Ecto neural progenitor cell (in vitro differentiated cells): ENCODE measurements around the gene ABCC4.

Experiments used
- DNase-seq: peaks from one replicate; pipeline ENCODE4 v3.0.0-alpha.2; 2018; ENCODE audit warnings: low spot score

Gene ABCC4

DNA sequence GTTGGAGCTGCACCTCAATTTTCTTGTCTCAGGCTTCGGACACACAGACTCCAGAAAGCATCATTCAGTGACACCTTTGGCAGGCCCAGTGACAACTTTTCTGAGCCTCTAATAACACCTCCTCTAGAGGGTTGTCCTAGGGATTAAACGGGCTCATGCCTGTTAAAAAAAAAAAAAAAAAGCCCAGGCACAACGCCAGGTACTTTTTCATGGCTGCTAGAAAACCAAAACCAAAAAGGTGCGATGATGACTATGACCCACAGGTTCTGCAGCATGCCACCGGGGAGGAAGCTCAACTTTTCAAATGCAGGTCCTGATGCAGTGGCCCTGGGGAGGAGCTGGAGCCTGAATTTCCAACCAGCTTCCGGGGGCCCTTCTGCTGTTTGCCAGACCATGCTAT, 184.2 kb downstream of the ABCC4 start:
- no peak for DNase-seq

DNA sequence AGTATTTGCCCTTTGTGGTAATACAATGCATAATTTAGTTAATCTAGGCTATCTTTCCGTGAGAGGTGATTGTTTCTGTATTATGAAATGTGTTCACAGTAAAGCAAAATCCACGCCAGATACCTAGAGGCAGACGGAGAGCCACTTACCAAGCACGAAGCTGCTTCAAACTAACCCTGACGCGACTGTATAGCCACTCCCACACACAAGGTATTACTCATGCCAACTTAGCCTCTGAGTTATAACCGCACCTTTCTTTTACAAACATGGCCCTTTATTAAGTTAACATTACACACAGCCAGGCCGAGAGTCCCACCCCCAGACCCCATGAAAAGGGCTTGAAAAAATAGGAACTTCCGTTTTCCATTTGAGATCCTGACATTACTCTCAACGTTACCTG, 185.7 kb downstream of the ABCC4 start:
- DNase-seq: no peak

DNA sequence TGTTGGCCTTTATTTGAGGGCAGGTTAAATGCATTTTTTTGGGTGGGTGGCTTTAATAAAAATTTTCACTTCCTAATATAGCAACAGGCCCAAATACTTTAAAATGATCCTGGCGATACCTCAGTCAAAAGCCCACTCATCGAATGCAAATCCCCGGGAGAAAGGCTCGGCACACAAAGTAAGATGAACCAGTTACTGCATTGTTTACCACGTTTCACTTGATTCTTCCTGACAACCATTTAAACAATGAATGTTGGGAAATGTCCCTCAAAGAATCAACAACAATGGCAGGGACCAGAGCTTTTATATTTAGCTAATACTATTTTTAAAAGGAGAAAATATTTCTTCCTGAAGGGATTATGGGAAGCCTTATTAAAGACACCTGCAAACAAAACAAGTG, 187.7 kb downstream of the ABCC4 start:
- DNase-seq: no peak

DNA sequence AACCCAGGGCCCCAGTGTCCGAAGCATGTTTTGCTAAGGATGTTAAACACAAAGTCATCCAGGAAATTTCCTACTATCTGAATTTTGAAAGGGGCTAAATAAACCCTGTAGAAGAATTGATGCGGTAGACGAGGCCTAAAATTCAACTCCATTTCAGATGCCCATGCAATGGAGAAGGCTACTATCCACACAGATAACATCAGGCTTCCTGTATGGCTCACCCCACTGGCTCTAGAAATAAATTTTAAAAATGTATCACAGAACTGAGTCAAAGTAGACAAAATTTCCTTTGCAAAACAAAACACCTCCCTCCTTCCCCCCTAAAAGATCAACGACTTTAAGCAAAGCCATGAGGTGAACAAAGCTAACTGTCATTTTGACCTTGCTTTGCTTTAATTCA, 188.4 kb downstream of the ABCC4 start:
- no peak for DNase-seq

DNA sequence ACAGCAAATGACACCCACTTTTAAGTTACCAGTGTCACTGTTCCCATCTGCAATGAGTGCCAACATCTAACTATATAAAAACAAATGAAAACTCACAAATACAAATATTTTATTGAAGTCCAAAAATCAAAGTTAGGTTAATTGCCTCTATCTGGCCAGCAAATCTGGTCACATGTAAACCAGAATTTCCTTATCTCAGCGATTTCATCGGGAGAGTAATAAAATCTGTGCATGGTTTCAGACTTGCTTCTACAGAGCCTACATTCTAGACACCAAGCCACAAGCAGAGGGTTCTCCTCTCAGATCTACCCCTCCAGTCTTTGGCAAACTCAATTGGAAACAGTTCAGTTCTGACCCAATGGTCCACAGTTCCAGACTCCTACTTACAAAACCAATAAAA, 189.6 kb downstream of the ABCC4 start:
- no peak for DNase-seq

DNA sequence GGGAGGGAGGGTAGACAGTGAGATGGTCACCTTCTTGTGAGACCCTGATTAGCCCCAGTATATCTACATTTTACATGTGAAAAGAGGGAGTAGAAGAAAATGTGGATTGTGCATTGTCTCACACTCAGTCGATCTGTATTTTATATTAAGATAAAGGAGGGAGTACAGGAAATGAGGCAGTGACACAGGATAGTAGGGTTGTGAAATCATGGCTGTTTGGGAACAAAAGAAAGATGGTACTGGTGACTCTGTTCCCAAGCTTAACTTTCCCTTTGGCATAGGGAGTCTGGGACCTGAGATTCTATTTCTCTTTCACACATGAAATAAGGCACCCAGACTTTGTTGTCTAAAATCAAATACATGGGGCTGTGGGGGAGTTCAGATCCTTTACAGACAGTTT, 194.7 kb downstream of the ABCC4 start:
- DNase-seq: no peak

DNA sequence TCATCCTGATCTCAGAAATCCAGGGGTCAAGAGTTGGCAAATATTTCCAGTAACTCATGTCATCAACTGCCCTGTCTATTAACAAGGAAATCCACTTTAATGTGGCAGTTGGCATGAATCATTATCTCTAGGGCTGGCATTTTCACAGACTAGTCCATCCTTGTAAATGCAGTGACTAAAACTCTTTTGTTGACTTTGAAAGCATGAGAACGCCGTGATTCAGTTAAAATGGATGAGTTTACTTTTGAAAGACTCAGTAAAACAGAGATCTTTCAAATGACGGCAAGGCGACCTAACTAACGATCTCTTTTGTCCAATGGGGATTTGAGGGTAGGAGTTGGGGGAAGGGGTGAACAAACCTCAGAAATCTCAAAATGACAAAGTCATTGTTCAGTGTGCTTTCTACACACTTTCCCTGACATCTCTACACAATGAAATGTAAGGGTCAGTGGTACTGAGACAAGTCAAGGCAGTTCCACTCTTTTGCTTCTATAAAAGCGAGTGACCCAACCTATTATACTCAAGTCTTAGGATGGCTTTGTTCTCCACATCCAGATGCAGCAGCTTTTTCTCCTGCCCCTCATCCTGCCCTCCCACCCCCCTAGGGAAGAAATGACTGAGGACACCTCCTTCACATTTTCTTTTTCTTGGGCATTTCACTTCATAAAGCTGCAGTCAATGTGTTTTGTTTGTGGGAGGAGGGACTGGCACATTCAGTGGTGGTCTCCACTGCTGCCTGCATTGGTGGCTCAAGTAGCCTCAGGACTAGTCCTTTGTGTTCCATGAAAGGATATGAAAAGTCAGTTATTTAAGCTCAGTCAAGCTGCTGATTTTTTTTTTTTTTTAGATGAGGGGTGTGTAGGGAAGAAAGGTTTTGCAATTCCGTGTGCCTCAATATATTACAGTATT, 200.5 kb downstream of the ABCC4 start:
- no peak for DNase-seq

DNA sequence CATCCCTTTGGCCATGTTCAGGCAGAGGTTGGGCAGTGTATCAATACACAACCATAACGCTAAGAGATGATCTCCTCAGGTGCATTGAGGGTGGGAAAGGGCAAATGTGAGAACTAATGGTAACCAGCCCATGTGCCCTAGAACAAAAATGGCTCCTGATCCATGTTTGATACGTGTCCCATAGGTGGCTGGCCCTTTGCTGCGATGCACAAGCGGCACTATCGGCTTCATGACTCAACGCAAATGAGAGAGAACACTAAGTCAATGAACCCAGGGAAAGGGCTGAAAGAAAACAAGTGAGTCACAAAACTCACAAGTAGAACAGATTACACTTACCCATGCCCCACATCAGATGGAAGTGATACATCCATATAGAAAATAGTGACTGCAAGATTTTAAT, 201.7 kb downstream of the ABCC4 start:
- no peak for DNase-seq

DNA sequence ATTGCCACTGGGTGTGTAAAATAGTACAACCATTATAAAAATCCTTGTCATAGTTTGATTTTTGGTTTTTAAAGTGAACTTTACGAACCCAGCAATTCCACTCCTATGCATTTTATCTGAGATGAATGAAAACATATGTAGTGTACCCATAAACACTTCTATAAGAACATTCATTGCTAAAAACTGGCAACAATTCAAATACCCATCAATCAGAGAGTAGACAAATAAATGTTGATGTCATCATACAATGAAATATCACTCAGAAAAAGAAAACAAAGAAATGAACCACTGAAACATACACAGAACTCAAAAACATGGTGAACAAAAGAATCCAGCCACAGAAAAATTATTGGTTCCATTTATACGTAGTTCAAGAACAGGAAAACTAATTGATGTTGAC, 202.3 kb downstream of the ABCC4 start:
- DNase-seq: no peak

DNA sequence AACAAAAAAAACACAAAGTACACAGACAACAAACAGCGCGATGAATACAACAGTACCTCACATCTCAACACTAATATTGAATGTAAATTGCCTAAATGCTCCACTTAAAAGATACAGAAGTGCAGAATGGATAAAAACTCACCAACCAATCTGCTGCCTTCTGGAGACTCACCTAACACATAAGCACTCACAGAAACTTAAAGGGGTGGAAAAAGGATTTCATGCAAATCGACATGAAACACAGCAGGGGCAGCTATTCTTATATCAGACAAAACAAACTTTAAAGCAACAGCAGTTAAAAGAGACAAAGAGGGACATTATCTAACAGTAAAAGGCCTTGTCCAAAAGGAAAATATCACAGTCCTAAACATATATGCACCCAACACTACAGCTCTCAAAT, 209.5 kb downstream of the ABCC4 start:
- no peak for DNase-seq

DNA sequence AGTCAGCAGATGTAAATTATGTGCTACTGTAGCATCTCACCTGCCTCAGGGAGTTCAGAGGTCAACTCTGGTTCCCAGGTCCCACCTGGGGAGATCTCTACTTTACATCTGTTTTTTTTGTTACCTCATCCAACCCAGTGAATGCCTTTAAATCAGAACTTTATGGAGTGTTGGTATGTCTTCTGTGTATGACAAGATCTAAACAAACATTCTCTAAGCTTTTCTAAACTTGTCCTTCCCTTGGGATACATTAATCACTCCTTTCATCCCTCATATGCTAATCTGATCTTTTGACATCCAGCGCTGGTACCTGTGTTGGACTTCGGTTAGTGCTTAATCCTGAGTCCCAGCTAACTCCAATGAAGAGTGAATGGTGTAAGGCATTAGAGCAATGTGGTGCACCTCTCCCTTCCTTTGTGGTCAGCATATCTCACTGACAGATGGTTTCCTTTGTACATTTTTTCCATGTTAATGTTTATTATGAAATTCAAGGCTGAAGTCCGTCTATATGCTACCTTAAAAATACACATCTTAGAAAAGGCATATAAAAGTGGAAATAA, 213.4 kb downstream of the ABCC4 start:
- no peak for DNase-seq

DNA sequence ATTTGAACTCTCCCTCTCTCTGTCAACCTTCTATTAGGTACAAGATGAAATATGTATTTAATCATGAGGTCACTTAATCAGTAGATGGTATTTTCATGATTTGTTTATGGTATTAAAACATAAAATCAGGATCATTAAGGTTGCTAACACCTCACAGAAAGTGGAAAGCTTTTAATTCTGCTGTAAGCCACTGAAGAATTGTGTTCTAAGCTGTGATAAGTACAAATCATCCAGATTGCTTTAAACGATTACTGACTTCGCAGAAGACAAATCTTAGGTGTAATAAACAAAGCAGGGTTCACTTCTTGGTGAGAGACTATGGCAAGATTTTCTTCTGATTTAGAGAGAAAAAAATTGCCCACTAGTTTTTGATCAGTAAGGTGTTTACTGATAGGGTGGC, 214.5 kb downstream of the ABCC4 start:
- DNase-seq: no peak

DNA sequence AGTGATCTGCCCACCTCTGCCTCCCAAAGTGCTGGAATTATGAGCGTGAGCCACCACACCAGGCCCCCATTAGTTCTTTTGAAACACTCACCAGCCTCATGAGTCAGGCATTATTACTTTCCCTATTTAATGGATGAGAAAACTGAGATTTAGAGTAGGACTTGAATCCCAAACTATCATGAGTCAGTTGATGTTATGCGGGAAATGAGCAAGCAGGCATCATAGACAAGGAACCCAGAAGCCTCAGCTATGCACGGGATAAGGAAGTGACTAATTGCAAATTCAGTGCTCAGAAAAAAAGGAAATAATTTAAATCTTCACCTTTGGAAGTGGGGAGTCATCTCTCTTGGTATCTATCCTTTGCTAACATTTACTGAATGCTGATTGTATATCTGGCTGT, 217.5 kb downstream of the ABCC4 start:
- no peak for DNase-seq

DNA sequence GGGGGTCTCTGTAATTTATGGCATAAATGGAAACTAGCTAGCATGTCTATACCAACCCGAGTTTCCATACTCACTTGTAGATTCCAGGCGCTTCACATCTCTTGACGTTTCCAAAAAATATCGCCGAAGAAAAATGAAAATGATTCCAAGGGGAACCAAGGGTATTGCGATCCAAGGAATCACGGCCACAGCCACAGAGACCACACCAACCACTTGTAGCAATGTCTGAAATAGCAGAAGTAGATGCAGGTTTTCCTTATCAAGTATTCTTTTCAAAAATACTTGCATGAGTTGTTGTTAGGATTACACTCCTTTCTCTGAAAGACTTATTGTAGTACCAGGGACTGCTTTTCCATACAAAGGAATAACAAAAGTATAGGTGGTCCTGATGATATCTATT, 218.2 kb downstream of the ABCC4 start:
- no peak for DNase-seq

DNA sequence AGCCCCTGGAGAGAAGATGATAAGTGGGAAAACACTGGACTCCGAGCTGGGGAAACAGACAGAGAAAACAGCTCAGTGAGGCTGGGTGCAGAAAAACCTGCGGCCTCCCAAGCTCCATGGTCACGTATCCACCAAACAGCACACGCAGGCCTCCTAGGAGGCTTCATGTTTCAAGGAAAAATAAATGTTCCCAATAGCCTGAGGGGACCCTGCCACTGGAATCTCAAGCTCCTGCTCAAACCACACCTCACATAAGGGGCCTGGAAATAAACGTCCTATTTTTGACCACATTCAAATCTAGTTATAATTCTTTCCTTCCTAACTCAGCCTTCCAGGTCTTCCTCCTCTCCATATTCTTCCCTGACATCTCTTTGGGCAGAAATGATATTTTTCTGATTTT, 225.7 kb downstream of the ABCC4 start:
- DNase-seq: no peak

DNA sequence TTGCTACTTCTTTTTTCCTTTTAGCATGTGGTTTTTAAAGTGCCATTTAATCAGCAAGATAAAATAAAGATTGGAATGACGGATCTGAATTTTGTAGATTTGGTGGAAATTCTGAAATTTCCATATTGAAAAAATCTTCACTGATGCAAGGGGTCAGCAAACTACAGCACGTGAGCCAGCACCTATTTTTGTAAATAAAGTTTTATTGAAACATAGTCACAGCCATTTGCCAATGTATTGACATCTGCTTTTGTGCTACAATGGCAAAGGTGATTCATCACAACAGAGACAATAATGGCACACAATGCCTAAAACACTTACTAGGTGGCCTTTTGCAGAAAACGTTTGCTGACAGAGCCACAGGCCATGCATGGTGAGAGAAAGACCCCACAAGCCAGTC, 226.4 kb downstream of the ABCC4 start:
- no peak for DNase-seq

DNA sequence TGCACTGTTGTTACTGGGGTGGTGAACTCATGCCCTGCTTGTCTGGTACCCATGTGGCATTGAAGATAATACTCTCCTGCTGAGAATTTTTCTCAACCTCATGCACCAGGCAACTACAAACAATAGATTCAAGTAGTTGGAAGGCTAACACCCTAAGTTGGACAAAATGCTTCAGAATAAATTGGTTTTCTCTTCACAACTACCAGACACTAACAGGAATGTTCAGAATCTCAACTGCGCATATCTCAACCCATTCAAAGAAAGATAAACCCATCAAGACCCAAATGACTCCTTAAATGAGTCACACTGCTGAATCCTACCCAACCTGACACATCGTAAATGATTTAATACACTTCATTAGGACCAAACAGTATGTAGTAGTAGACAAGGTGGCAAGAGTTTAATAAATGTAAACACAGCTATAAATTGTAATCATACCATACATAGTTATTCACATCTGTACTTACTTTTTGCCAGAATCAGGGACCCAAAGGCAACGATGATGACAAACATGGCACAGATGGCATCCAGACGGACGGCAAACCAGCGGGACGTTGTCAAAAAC, 227.4 kb downstream of the ABCC4 start:
- DNase-seq: no peak

DNA sequence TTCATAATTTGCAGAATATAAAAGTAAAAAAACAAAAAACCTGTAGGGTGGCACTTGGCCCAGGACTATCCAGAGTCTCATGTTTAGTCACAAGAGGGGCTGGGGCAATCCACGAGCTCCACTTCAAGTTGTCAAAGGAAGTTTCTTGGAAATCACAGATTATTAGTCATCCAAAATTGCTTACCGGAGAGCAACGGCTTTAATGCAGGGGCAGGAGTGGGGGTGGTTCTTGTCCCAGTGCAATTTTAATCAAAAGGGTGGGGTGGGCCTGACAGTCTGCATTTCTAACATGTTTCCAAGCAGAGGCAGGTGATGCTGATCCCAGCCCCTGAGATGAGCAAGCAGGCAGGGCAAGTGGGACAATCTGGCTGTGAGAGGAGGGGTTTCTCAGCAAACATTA, 233.9 kb downstream of the ABCC4 start:
- no peak for DNase-seq

DNA sequence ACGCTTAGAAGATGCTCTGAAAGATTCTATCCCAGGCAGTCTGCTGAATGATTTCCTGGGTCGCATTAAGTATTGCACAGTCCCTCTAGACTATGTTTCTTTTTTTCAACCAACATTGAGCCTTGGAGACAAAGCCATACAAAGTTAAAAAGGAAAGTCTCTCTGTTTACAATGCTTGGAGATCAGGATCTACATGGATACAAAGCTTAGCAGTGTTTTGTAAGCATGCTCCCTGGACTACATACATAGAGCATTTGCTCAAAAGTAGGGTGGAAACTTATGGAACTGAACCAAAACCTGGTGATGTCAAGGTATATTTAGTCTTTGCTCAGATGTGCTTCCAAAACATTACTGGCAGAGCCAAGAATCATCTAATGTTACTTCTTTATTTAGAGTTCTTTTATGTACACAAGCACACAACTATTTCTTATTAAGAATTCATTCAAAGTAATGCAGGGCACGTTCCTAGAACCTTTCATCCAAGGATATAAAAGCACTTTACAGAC, 241.2 kb downstream of the ABCC4 start:
- DNase-seq: no peak

DNA sequence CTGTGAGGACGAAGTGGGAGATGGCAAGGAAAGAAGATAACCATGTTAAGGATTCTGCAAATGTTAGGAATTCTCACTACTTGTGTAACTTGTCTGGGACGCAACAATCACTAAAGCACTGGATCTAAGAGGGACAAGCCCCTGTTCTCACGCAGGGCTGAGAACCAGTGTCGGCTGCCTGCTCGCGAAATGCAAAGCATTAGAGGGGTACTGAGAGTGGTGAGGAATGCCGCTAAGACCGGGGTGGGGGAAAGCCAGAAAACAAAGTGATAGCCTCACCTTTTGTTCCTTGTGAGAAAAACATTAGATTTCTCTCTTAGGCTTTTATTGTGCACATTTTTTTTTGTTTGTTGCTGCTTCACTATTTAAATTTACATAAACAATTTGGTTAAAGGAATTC, 241.9 kb downstream of the ABCC4 start:
- DNase-seq: no peak

DNA sequence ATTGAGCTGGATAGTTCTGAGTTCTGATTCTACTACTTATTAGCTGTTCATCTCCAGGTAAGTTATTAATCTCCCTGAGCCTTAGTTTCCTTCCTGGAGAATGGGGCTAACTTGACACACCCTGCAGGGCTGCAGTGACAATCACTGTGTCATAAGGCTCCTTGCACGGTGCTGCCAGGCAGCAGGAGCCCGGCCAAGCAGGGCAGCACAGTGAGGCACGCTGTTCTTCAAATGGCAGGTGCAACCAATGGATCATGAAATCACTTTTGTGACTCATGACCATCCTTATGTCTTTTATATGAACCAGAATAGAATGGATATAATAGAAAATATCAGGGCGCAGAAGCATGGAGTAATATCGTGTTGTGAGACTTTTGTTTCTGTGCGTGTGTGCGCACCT, 242.6 kb downstream of the ABCC4 start:
- no peak for DNase-seq

DNA sequence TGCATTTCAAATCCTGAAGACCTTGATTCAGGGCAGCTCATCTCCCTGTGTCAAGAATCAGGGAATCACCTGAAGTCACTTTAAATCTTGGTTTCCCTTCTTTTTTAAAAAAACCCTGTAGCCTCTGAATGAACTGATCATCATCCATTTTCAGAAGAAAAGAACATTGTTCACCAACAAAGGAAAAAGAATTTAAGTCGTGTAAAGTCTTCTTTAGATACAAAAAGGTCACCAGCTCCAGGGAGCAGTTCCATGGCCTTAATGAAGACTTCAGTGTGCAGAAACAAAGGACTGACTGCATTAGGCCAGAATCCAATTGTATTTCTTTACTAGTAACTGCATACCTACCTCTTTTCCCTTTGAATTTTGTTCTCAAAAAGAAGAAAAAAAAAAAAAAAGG, 245.0 kb downstream of the ABCC4 start:
- DNase-seq: no peak

DNA sequence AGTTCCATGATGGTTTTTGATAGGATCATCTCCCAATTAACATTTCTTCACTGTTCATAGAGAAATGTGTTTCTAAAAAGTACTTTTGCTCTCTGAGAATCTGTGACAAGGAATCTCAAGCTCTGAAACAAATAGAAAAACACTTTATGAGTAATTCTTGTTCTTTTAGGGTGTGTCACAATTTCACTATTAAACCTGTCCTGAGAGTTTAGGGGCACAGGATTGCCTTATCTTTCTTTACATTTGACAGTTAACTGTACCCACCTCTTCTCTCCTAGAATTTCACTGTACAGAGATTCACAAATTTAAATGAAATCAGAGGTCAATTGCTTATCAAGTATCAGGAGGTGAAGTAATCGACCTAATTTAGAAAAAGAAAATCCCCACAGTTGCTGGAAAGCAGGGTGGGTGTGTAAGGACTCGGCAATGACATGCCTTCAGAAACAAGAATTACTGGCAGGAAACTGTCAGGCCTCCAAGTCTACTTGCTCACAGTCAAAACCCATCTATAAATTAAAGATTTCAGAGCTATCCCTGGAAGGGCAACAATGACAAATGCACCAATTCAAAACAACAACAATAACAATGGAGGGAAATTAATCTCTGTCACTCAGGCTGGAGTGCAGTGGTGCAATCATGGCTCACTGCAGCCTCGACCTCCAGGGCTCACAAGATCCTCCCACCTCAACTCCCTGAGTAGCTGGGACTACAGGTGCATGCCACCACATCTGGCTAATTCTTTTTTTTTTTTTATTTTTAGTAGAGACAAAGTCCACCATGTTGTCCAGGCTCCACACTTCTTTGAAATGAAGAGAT, 250.2 kb downstream of the ABCC4 start:
- DNase-seq: no peak
